ENCODE measurements around the gene PTS.
A peak's percentile ranks its signal among the peaks of the same experiment; 100 is the strongest.

The PTS gene

DNA sequence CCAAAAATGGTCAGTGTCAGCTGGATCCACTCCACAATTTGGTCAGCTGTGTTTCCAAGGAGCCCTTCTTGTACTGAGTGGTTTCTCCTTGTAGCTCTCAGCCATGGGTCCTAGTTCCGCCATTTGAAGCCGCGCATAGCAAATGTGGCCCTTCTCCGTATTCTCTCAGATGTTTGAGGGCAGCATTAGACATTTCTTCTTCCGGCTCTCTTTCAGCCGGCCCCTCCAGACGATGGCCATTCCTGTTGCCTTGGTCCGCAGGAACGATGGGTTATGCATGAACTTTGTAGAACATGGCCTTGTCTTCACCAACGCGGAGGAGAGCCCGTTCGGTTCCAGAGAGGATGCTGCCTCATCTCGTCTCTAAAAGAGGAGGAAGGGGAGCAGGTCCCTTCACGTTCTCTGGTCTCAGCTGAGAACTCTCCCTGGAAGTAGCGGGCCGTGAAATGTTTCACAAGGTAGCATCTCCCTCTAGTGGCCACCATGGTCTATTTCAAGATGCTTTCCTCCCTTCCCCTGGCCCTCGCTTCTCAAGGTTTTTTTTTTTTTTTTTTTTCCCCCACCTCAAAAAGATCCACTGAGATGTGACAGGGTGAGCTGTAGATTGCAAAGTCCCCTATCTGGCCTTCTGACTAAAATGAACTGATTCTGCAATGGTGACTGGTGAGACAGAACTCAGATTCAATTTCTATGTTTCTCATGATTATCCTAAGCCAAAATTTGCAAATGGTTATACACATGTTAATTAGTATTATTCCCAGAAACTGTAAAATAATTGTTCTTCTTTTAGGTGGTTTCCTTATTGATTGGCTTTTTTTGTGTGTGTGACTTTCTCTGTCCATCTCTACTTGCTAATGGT lies 54.3 kb downstream of the PTS start:
- Histone ChIP-seq H3K9me3 (ENCODE audit: control insufficient read depth, insufficient read depth, low read length) (no peaks in the 10 kb centered on the region), H3K36me3 (ENCODE audit: insufficient read depth, low read length) (no peaks in the 10 kb centered on the region), H3K4me1 (ENCODE audit: insufficient read depth, low read length) (peaks cover 7% of the 10 kb centered on the region; the same call in 1 of the 2 replicates), H3K9ac (ENCODE audit: low read depth, low read length) (peak overlapping the region; percentile 44; the same call in 1 of the 2 replicates)

DNA sequence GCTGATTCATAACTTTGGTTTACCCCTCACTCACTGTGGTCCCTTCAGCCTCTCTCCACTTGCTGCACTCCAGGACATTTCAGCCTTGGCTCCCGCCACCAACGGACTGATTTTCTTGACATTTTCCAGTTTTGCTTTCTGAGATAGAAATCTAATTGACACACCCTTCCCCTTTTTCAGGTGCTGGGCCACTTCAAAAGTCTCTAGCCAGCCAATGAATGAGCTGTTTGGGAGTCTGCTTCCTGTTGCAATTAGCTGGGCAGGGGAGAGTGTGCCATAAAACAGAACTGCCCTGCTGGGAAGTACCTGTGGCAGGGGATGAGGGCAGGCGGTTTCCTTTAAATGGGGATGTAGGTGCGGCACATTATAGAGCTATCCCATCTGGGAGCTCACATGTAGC lies 55.5 kb downstream of the PTS start:
- Histone ChIP-seq H3K9me3 (ENCODE audit: control insufficient read depth, insufficient read depth, low read length) (no peaks in the 10 kb centered on the region), H3K36me3 (ENCODE audit: insufficient read depth, low read length) (no peaks in the 10 kb centered on the region), H3K9ac (ENCODE audit: low read depth, low read length) (no peak overlapping the region), H3K4me1 (ENCODE audit: insufficient read depth, low read length) (peaks cover 4% of the 10 kb centered on the region)
